ENCODE data around the gene MMP25.

DNA sequence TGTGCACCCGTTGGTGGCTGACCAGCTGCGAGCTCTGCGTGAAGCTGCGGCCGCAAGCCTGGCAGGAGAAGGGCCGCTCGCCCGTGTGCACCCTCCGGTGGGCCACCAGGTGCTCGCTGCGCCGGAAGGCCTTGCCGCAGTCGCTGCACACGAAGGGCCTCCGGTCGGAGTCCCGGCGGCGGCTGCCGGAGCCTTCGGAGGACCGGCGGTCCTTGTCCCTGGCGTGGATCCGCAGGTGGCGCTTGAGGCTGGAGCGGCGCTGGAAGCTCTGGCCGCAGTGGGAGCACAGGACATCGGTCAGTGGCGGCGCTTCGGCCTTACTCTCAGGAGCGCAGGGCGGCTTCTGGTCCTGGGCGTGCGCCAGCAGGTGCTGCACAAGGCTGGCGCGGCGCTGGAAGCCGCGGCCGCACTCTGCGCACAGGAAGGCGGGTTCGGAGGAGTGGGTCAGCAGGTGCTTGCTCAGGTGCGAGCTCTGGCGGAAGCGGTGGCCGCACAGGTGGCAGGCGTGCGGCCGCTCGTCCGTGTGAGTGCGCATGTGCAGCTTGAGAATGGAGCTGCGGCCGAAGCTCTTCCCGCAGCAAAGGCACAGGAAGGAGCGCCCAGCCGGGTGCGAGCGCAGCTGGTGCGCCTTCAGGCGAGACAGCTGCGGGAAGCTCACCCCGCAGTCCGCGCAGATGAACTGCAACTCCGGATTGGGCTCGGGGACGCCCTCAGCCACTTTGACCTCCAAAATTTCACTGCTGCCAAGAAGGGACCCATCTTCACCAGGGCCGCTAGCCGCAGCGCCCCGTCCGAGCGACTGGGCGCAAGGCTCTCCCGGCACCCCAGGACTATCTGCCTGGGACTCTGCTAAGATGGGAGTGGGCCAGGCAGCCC is 43.6 kb downstream of the MMP25 start:
- TF ChIP-seq POLR2A (IDR thresholded peaks at IDR 0.05), result no peak
- TF ChIP-seq, protein P1, sequence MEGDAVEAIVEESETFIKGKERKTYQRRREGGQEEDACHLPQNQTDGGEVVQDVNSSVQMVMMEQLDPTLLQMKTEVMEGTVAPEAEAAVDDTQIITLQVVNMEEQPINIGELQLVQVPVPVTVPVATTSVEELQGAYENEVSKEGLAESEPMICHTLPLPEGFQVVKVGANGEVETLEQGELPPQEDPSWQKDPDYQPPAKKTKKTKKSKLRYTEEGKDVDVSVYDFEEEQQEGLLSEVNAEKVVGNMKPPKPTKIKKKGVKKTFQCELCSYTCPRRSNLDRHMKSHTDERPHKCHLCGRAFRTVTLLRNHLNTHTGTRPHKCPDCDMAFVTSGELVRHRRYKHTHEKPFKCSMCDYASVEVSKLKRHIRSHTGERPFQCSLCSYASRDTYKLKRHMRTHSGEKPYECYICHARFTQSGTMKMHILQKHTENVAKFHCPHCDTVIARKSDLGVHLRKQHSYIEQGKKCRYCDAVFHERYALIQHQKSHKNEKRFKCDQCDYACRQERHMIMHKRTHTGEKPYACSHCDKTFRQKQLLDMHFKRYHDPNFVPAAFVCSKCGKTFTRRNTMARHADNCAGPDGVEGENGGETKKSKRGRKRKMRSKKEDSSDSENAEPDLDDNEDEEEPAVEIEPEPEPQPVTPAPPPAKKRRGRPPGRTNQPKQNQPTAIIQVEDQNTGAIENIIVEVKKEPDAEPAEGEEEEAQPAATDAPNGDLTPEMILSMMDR (IDR thresholded peaks at IDR 0.05), result no peak
